K562 treated with DMSO at 1 percent for 48 hours (cell line): ENCODE results near the gene ERICH4. TPM values are rescaled to one million over a fixed set of nuclear protein-coding genes. Genes with fewer than 3 reads are reported as not detected.

Experiments
- total RNA-seq: library from RNA; unstranded; fragments of 300-600 nt; gene quantifications from 2 replicates; pipeline ENCODE4 v1.2.3, GENCODE V29; 2022; ENCODE audit warnings: low replicate concordance; ENCODE audit errors: extremely low read depth

The ERICH4 gene
- not detected in 2 replicates for total RNA-seq

GRCh38 chr19:41442473-41443355 lies at the start of gene ERICH4:
TSS of gene ERICH4 (plus strand) at chr19:41443156. CDS start at chr19:41443170, 14 bp downstream.

GRCh38 chr19:41397086-41398049 lies 45.6 kb upstream of the ERICH4 start, which contains the start of the genes BCKDHA and EXOSC5:
TSS of gene BCKDHA (plus strand) at chr19:41397818. CDS start at chr19:41397828, 10 bp downstream.
TSS of gene EXOSC5 (minus strand) at chr19:41397359. CDS start at chr19:41397328, 31 bp downstream.

GRCh38 chr19:41426952-41427646 lies 15.9 kb upstream of the ERICH4 start, which contains the start of gene B3GNT8:
TSS of gene B3GNT8 (minus strand) at chr19:41427374. CDS start at chr19:41426778, 596 bp downstream.

GRCh38 chr19:41439441-41440222 lies 3.3 kb upstream of the ERICH4 start, which contains the start of gene DMAC2:
TSS of gene DMAC2 (minus strand) at chr19:41439912. CDS start at chr19:41439899, 13 bp downstream.

Other genes starting within 250 kb of the ERICH4 start
- not detected in 2 replicates for gene CYP2S1, start 249.9 kb upstream of the ERICH4 start, total RNA-seq
- not detected in 2 replicates for gene AXL, start 223.9 kb upstream of the ERICH4 start, total RNA-seq
- 971 and 1,312 TPM in 2 replicates for gene HNRNPUL1, start 178.8 kb upstream of the ERICH4 start, total RNA-seq
- gene CCDC97, start 133.0 kb upstream of the ERICH4 start, total RNA-seq: not detected in 2 replicates
- not detected in 2 replicates for gene TGFB1, start 89.2 kb upstream of the ERICH4 start, total RNA-seq
- not detected in 2 replicates for gene B9D2, start 79.0 kb upstream of the ERICH4 start, total RNA-seq
- not detected in 2 replicates for gene TMEM91, start 66.6 kb upstream of the ERICH4 start, total RNA-seq
- not detected in 2 replicates for gene EXOSC5, start 45.8 kb upstream of the ERICH4 start, total RNA-seq
- gene BCKDHA, start 45.3 kb upstream of the ERICH4 start, total RNA-seq: not detected in 2 replicates
- gene B3GNT8, start 15.8 kb upstream of the ERICH4 start, total RNA-seq: not detected in 2 replicates
- not detected in 2 replicates for gene DMAC2, start 3.2 kb upstream of the ERICH4 start, total RNA-seq
- not detected in 2 replicates for gene CEACAM21, start 133.0 kb downstream of the ERICH4 start, total RNA-seq
- gene CEACAM4, start 183.9 kb downstream of the ERICH4 start, total RNA-seq: not detected in 2 replicates
- not detected in 2 replicates for gene CEACAM7, start 245.1 kb downstream of the ERICH4 start, total RNA-seq